ENCODE data around the gene AATF. TPM values are rescaled to one million over a fixed set of nuclear protein-coding genes. Genes with fewer than 3 reads are reported as not detected.

AATF gene
- total and polyA plus RNA-seq, 4 donors, result 28.2 to 41.4 (median 38.7) TPM

DNA sequence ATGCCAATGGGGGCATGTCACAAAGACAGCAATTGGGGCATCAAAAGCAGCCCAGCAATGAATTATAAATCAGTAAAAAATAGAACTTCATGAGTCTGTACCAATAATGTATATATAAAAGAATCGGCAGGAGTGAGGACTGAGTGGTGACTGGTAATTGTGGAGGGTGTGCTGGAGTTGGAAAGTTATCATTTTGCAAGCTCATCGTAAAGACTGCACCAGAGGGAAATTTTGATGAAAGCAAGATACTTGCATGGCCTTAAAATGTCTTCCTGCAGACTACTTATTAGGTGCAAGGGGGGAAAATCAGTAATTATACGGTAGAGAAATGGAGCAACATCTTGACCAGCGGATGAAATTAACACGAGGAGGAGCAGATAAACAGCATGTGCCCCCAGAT is 138.9 kb downstream of the AATF start:
- Histone ChIP-seq H3K9ac (ENCODE audit: insufficient read depth in 1 of 2, low read length in 2 of 2) (no peak overlapping the region), H3K27ac (ENCODE audit: low read depth in 1 of 2, low read length in 1 of 2) (no peak overlapping the region), H3K4me3 (no peak overlapping the region), H3K9me3 (ENCODE audit: control insufficient read depth in 4 of 4, insufficient read depth in 3 of 4, low read length in 3 of 4) (no peaks in the 10 kb centered on the region), H3K36me3 (ENCODE audit: control insufficient read depth in 4 of 4, insufficient read depth in 4 of 4, low read length in 4 of 4) (peaks cover 8 to 22% (median 19%) of the 10 kb centered on the region in 4 donors), H3K27me3 (ENCODE audit: control insufficient read depth in 3 of 3, insufficient read depth in 3 of 3, low read length in 2 of 3) (no peaks in the 10 kb centered on the region), H3K4me1 (ENCODE audit: control insufficient read depth in 5 of 5, insufficient read depth in 5 of 5, low read length in 5 of 5) (peaks cover 0 to 30% (median 4%) of the 10 kb centered on the region in 5 donors)
- ATAC-seq (ENCODE audit: insufficient read depth, low FRiP score), result no peak
- WGBS, 2 donors, result 91 to 94% methylated on average over 5 of the region's 5 CpGs
- no peak for DNase-seq
- TF ChIP-seq, protein P1, sequence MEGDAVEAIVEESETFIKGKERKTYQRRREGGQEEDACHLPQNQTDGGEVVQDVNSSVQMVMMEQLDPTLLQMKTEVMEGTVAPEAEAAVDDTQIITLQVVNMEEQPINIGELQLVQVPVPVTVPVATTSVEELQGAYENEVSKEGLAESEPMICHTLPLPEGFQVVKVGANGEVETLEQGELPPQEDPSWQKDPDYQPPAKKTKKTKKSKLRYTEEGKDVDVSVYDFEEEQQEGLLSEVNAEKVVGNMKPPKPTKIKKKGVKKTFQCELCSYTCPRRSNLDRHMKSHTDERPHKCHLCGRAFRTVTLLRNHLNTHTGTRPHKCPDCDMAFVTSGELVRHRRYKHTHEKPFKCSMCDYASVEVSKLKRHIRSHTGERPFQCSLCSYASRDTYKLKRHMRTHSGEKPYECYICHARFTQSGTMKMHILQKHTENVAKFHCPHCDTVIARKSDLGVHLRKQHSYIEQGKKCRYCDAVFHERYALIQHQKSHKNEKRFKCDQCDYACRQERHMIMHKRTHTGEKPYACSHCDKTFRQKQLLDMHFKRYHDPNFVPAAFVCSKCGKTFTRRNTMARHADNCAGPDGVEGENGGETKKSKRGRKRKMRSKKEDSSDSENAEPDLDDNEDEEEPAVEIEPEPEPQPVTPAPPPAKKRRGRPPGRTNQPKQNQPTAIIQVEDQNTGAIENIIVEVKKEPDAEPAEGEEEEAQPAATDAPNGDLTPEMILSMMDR (IDR thresholded peaks at IDR 0.05; ENCODE audit: control extremely low read depth, extremely low read depth), result no peak

DNA sequence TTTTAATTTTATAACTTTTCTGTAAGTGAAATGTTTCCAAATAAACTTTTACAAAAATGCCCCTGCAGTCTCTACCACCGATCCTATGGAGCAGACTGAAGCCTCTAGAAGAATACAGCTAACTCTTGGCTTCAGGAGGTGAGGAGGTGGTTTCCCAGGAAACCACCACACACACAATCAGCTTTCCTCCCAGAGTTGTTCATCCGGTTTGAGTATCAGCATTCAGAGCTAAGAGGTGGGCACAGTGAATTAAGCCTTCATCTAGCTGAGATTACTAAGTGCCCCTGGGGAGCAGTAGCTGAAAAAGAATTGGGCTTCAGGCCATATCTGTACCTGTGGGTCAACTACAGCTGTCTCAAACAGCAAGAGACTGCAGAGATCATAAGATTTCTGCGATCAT is 139.7 kb downstream of the AATF start:
- Histone ChIP-seq H3K4me3 (no peak overlapping the region), H3K36me3 (ENCODE audit: control insufficient read depth in 4 of 4, insufficient read depth in 4 of 4, low read length in 4 of 4) (peaks cover 8 to 23% (median 19%) of the 10 kb centered on the region in 4 donors), H3K27me3 (ENCODE audit: control insufficient read depth in 3 of 3, insufficient read depth in 3 of 3, low read length in 2 of 3) (no peaks in the 10 kb centered on the region), H3K27ac (ENCODE audit: low read depth in 1 of 2, low read length in 1 of 2) (no peak overlapping the region), H3K4me1 (ENCODE audit: control insufficient read depth in 5 of 5, insufficient read depth in 5 of 5, low read length in 5 of 5) (peaks cover 0 to 22% (median 4%) of the 10 kb centered on the region in 5 donors), H3K9ac (ENCODE audit: insufficient read depth in 1 of 2, low read length in 2 of 2) (no peak overlapping the region), H3K9me3 (ENCODE audit: control insufficient read depth in 4 of 4, insufficient read depth in 3 of 4, low read length in 3 of 4) (no peaks in the 10 kb centered on the region)
- no peak for ATAC-seq (ENCODE audit: insufficient read depth, low FRiP score)
- TF ChIP-seq, protein P1 (IDR thresholded peaks at IDR 0.05; ENCODE audit: control extremely low read depth, extremely low read depth), result no peak
- DNase-seq, result peak; percentile 53 to 85 (median 68)
- 58 to 60% methylated on average over 3 of the region's 3 CpGs for WGBS, 2 donors

DNA sequence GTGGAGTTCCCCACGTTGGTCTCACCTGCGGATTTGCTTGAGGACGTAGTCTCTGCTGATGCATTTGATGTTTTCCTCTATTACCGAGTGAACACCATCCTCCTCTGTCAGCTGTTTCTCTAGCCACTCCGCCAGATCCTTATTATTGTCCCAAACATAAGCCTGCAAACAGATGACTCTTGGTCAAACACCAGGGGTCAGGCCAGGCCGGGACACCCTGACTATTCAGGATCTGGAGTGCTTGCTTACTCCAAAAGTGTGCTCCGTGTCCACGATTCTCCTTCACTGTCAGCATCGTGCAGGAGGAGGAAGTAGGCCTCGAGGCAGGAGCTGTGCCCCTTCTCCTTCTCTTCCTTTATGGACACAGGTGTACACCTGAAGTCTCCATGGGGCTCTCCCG is 140.2 kb downstream of the AATF start:
- peaks cover 8 to 23% (median 19%) of the 10 kb centered on the region in 4 donors for H3K36me3 ChIP-seq (ENCODE audit: control insufficient read depth in 4 of 4, insufficient read depth in 4 of 4, low read length in 4 of 4)
- H3K27ac ChIP-seq (ENCODE audit: low read depth in 1 of 2, low read length in 1 of 2), result no peak overlapping the region
- H3K9me3 ChIP-seq (ENCODE audit: control insufficient read depth in 4 of 4, insufficient read depth in 3 of 4, low read length in 3 of 4), result no peaks in the 10 kb centered on the region
- 72% methylated on average over 11 of the region's 11 CpGs for WGBS, 2 donors
- no peak overlapping the region for H3K9ac ChIP-seq (ENCODE audit: insufficient read depth in 1 of 2, low read length in 2 of 2)
- TF ChIP-seq, protein P1 (IDR thresholded peaks at IDR 0.05; ENCODE audit: control extremely low read depth, extremely low read depth), result no peak
- no peak for DNase-seq
- ATAC-seq (ENCODE audit: insufficient read depth, low FRiP score), result no peak
- no peaks in the 10 kb centered on the region for H3K27me3 ChIP-seq (ENCODE audit: control insufficient read depth in 3 of 3, insufficient read depth in 3 of 3, low read length in 2 of 3)
- peaks cover 0 to 18% (median 4%) of the 10 kb centered on the region in 5 donors for H3K4me1 ChIP-seq (ENCODE audit: control insufficient read depth in 5 of 5, insufficient read depth in 5 of 5, low read length in 5 of 5)
- no peak overlapping the region for H3K4me3 ChIP-seq

DNA sequence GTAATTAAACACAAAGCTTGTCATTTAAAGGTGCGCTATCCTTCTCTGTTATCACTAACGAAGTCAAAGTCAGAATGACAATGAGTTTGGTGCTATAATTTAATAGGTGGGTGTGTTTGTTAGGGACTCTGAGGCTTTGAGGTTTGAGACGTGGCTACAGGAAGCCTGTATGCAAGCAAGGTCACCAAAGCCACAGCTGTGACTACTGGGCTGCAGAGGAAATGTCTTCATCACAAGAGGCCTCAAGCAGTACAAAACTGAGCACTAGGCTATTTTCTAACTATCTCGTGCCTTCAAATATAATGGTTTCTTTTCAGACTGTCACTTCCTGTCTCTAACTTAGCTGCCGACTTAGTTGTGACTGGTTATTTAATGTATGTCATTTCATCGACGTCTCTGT is 141.2 kb downstream of the AATF start:
- no peak overlapping the region for H3K9ac ChIP-seq (ENCODE audit: insufficient read depth in 1 of 2, low read length in 2 of 2)
- TF ChIP-seq, protein P1 (IDR thresholded peaks at IDR 0.05; ENCODE audit: control extremely low read depth, extremely low read depth), result no peak
- no peak for ATAC-seq (ENCODE audit: insufficient read depth, low FRiP score)
- no peaks in the 10 kb centered on the region for H3K9me3 ChIP-seq (ENCODE audit: control insufficient read depth in 4 of 4, insufficient read depth in 3 of 4, low read length in 3 of 4)
- H3K4me1 ChIP-seq (ENCODE audit: control insufficient read depth in 5 of 5, insufficient read depth in 5 of 5, low read length in 5 of 5), result peaks cover 0 to 7% (median 3%) of the 10 kb centered on the region in 5 donors
- no peak overlapping the region for H3K4me3 ChIP-seq
- WGBS, 2 donors, result 21 to 49% methylated on average over 7 of the region's 7 CpGs
- no peaks in the 10 kb centered on the region for H3K27me3 ChIP-seq (ENCODE audit: control insufficient read depth in 3 of 3, insufficient read depth in 3 of 3, low read length in 2 of 3)
- peak in 2 of 3 donors; percentile 30 to 53 for DNase-seq
- H3K36me3 ChIP-seq (ENCODE audit: control insufficient read depth in 4 of 4, insufficient read depth in 4 of 4, low read length in 4 of 4), result peaks cover 8 to 27% (median 18%) of the 10 kb centered on the region in 4 donors
- no peak overlapping the region for H3K27ac ChIP-seq (ENCODE audit: low read depth in 1 of 2, low read length in 1 of 2)

All from lung (tissue), 12 donors.